Fibroblast of lung (primary cell): ENCODE measurements around the gene TP53RK.

ENCODE experiments used
- CTCF ChIP-seq, 2 donors: IDR thresholded peaks in 1 of 2; conservative IDR thresholded peaks in 1 of 2; 1 replicate in 1 of 2; 2 replicates in 1 of 2; pipeline ENCODE4 v1.5.1; 2011 to 2012; ENCODE audit warnings: low read length in 2 of 2, control low read depth in 1 of 2, inconsistent platforms in 1 of 2, low read depth in 1 of 2, mild to moderate bottlenecking in 1 of 2
- EZH2 ChIP-seq: IDR thresholded peaks from 2 replicates; pipeline ENCODE4 v1.5.1; 2012; ENCODE audit warnings: low read length, control low read depth, mild to moderate bottlenecking; ENCODE audit errors: missing control alignments

- TF ChIP-seq CTCF (conservative IDR thresholded peaks at IDR 0.05 in 1 of 2, IDR thresholded peaks at IDR 0.05 in 1 of 2; ENCODE audit: low read depth in 1 of 2, low read length in 2 of 2) (no peak), EZH2 (no peak)
These were observed 41.8 kb downstream of the TP53RK start for GRCh38 chr20:46647469-46647868.
